Measurements from ENCODE around the gene PLEKHG3. TPM values are rescaled to one million over a fixed set of nuclear protein-coding genes. Genes with fewer than 3 reads are reported as not detected.
A peak's percentile ranks its signal among the peaks of the same experiment; 100 is the strongest.

The PLEKHG3 gene
- total and polyA plus RNA-seq, 2 experiments from 2014 or later = 23.0 to 83.1 TPM

DNA sequence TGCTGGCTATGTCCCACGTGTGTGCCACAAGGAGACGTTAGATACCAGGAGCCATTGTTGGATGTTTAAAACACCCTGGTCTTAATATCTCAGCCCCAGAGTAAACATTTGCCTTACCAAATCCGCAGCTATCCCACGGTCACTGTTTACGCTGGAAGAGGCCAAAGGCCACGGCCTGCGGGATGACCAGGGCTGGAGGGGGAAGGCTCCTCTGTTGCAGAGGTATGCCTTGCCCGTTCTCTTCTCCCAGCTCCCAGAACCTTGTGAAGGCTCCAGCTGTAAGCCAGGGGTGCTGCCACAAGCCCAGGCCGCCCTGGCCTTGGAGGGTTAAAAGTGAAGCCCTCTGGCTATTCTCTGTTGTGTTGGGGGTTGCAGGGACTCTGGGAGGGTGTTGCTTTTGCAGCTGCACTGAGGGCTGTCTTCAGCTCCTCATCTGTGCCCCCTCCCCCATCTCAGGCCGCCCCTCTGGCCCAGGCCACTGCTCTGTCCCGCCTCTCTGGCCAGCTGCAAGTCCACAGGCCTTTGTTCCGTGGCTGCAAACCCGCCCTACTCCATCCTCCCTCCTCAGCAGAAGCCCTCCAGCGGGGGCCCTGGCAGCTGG lies 2.5 kb downstream of the PLEKHG3 start:
- H2AFZ ChIP-seq = no peak overlapping the region
- peaks cover 20% of the 10 kb centered on the region; the same call in 1 of the 2 replicates for H3F3A ChIP-seq (replicated peaks; ENCODE audit: low read depth)
- no peaks in the 10 kb centered on the region for H3K9me2 ChIP-seq (ENCODE audit: insufficient read depth)
- peaks cover 15% of the 10 kb centered on the region for H3K27me3 Mint-ChIP-seq (ENCODE audit: insufficient read depth, low read depth, poor library complexity)
- peak overlapping the region; percentile 95 for H3K4me2 ChIP-seq
- H3K4me3 Mint-ChIP-seq = peak overlapping the region; percentile 81
- H4K20me1 ChIP-seq (replicated peaks; ENCODE audit: insufficient read depth) = peaks cover 27% of the 10 kb centered on the region
- H3K79me2 ChIP-seq (replicated peaks; ENCODE audit: insufficient read depth) = peaks cover 69% of the 10 kb centered on the region
- H3K4me1 ChIP-seq (ENCODE audit: insufficient read depth) = peaks cover 56% of the 10 kb centered on the region
- H3K36me3 Mint-ChIP-seq (ENCODE audit: low read depth) = peaks cover 30% of the 10 kb centered on the region
- H3K36me3 ChIP-seq (ENCODE audit: insufficient read depth) = no peaks in the 10 kb centered on the region
- H3K4me3 ChIP-seq = peak overlapping the region; percentile 86
- H3K4me1 Mint-ChIP-seq = peaks cover 71% of the 10 kb centered on the region
- H3K27me3 ChIP-seq (ENCODE audit: insufficient read depth) = peaks cover 5% of the 10 kb centered on the region; the same call in 1 of the 2 replicates
- no peak for TF ChIP-seq STAT1 (IDR thresholded peaks at IDR 0.05; ENCODE audit: unreplicated experiment)
- TF ChIP-seq CREB1 (CRISPR knock-in tag; IDR thresholded peaks at IDR 0.05; ENCODE audit: low read depth) = no peak
- no peak for TF ChIP-seq EZH2phosphoT487 (IDR thresholded peaks at IDR 0.05; ENCODE audit: unreplicated experiment)
- TF ChIP-seq, protein P1, sequence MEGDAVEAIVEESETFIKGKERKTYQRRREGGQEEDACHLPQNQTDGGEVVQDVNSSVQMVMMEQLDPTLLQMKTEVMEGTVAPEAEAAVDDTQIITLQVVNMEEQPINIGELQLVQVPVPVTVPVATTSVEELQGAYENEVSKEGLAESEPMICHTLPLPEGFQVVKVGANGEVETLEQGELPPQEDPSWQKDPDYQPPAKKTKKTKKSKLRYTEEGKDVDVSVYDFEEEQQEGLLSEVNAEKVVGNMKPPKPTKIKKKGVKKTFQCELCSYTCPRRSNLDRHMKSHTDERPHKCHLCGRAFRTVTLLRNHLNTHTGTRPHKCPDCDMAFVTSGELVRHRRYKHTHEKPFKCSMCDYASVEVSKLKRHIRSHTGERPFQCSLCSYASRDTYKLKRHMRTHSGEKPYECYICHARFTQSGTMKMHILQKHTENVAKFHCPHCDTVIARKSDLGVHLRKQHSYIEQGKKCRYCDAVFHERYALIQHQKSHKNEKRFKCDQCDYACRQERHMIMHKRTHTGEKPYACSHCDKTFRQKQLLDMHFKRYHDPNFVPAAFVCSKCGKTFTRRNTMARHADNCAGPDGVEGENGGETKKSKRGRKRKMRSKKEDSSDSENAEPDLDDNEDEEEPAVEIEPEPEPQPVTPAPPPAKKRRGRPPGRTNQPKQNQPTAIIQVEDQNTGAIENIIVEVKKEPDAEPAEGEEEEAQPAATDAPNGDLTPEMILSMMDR (conservative IDR thresholded peaks at IDR 0.05; ENCODE audit: low read depth in 2 of 2) = no peak
- TF ChIP-seq, protein P2, sequence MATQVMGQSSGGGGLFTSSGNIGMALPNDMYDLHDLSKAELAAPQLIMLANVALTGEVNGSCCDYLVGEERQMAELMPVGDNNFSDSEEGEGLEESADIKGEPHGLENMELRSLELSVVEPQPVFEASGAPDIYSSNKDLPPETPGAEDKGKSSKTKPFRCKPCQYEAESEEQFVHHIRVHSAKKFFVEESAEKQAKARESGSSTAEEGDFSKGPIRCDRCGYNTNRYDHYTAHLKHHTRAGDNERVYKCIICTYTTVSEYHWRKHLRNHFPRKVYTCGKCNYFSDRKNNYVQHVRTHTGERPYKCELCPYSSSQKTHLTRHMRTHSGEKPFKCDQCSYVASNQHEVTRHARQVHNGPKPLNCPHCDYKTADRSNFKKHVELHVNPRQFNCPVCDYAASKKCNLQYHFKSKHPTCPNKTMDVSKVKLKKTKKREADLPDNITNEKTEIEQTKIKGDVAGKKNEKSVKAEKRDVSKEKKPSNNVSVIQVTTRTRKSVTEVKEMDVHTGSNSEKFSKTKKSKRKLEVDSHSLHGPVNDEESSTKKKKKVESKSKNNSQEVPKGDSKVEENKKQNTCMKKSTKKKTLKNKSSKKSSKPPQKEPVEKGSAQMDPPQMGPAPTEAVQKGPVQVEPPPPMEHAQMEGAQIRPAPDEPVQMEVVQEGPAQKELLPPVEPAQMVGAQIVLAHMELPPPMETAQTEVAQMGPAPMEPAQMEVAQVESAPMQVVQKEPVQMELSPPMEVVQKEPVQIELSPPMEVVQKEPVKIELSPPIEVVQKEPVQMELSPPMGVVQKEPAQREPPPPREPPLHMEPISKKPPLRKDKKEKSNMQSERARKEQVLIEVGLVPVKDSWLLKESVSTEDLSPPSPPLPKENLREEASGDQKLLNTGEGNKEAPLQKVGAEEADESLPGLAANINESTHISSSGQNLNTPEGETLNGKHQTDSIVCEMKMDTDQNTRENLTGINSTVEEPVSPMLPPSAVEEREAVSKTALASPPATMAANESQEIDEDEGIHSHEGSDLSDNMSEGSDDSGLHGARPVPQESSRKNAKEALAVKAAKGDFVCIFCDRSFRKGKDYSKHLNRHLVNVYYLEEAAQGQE (IDR thresholded peaks at IDR 0.05; ENCODE audit: unreplicated experiment) = no peak
- no peak for TF ChIP-seq POLR2AphosphoS5 (IDR thresholded peaks at IDR 0.05; ENCODE audit: low read depth)
- TF ChIP-seq ZNF114 (CRISPR knock-in tag; IDR thresholded peaks at IDR 0.05) = no peak
- TF ChIP-seq, protein P3, sequence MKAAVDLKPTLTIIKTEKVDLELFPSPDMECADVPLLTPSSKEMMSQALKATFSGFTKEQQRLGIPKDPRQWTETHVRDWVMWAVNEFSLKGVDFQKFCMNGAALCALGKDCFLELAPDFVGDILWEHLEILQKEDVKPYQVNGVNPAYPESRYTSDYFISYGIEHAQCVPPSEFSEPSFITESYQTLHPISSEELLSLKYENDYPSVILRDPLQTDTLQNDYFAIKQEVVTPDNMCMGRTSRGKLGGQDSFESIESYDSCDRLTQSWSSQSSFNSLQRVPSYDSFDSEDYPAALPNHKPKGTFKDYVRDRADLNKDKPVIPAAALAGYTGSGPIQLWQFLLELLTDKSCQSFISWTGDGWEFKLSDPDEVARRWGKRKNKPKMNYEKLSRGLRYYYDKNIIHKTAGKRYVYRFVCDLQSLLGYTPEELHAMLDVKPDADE (IDR thresholded peaks at IDR 0.05) = no peak
- TF ChIP-seq NANOG (IDR thresholded peaks at IDR 0.05; ENCODE audit: borderline replicate concordance) = no peak
- TF ChIP-seq, protein P4, sequence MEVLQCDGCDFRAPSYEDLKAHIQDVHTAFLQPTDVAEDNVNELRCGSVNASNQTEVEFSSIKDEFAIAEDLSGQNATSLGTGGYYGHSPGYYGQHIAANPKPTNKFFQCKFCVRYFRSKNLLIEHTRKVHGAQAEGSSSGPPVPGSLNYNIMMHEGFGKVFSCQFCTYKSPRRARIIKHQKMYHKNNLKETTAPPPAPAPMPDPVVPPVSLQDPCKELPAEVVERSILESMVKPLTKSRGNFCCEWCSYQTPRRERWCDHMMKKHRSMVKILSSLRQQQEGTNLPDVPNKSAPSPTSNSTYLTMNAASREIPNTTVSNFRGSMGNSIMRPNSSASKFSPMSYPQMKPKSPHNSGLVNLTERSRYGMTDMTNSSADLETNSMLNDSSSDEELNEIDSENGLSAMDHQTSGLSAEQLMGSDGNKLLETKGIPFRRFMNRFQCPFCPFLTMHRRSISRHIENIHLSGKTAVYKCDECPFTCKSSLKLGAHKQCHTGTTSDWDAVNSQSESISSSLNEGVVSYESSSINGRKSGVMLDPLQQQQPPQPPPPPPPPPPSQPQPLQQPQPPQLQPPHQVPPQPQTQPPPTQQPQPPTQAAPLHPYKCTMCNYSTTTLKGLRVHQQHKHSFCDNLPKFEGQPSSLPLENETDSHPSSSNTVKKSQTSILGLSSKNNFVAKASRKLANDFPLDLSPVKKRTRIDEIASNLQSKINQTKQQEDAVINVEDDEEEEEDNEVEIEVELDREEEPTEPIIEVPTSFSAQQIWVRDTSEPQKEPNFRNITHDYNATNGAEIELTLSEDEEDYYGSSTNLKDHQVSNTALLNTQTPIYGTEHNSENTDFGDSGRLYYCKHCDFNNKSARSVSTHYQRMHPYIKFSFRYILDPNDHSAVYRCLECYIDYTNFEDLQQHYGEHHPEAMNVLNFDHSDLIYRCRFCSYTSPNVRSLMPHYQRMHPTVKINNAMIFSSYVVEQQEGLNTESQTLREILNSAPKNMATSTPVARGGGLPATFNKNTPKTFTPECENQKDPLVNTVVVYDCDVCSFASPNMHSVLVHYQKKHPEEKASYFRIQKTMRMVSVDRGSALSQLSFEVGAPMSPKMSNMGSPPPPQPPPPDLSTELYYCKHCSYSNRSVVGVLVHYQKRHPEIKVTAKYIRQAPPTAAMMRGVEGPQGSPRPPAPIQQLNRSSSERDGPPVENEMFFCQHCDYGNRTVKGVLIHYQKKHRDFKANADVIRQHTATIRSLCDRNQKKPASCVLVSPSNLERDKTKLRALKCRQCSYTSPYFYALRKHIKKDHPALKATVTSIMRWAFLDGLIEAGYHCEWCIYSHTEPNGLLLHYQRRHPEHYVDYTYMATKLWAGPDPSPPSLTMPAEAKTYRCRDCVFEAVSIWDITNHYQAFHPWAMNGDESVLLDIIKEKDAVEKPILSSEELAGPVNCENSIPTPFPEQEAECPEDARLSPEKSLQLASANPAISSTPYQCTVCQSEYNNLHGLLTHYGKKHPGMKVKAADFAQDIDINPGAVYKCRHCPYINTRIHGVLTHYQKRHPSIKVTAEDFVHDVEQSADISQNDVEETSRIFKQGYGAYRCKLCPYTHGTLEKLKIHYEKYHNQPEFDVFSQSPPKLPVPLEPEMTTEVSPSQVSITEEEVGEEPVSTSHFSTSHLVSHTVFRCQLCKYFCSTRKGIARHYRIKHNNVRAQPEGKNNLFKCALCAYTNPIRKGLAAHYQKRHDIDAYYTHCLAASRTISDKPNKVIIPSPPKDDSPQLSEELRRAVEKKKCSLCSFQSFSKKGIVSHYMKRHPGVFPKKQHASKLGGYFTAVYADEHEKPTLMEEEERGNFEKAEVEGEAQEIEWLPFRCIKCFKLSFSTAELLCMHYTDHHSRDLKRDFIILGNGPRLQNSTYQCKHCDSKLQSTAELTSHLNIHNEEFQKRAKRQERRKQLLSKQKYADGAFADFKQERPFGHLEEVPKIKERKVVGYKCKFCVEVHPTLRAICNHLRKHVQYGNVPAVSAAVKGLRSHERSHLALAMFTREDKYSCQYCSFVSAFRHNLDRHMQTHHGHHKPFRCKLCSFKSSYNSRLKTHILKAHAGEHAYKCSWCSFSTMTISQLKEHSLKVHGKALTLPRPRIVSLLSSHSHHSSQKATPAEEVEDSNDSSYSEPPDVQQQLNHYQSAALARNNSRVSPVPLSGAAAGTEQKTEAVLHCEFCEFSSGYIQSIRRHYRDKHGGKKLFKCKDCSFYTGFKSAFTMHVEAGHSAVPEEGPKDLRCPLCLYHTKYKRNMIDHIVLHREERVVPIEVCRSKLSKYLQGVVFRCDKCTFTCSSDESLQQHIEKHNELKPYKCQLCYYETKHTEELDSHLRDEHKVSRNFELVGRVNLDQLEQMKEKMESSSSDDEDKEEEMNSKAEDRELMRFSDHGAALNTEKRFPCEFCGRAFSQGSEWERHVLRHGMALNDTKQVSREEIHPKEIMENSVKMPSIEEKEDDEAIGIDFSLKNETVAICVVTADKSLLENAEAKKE (CRISPR knock-in tag; IDR thresholded peaks at IDR 0.05) = no peak
- no peak for TF ChIP-seq EZH2 (IDR thresholded peaks at IDR 0.05; ENCODE audit: low read depth, unreplicated experiment)
- TF ChIP-seq JUNB (IDR thresholded peaks at IDR 0.05; ENCODE audit: unreplicated experiment) = no peak
- no peak for TF ChIP-seq ZNF331 (CRISPR knock-in tag; IDR thresholded peaks at IDR 0.05; ENCODE audit: low read depth)
- ATAC-seq (peak; percentile 5), DNase-seq (ENCODE audit: low spot score) (peak; percentile 65)
- H3K27ac Mint-ChIP-seq = no peak overlapping the region
- H3K9me3 Mint-ChIP-seq = 0 out of 3 replicates have a peak, but pooled peaks cover under 1% of the 10 kb centered on the region
- H3K27ac ChIP-seq (ENCODE audit: low read depth) = peak overlapping the region; percentile 37; the same call in 1 of the 2 replicates
